Spinal cord (tissue), 10 donors: ENCODE measurements around the gene TREML4. TPM values are rescaled to one million over a fixed set of nuclear protein-coding genes. Genes with fewer than 3 reads are reported as not detected.

Source experiments
- DNase-seq, 6 donors: peaks; one replicate each; pipeline versions ENCODE4 v3.0.0 to v3.0.0-alpha.2; 2013 to 2015; ENCODE audit warnings: low spot score in 6 of 6, low read depth in 4 of 6
- H3K27ac ChIP-seq: one replicate; pipeline ENCODE4 v1.5.1; 2013; ENCODE audit warnings: low read depth, low read length, control low read depth
- H3K27me3 ChIP-seq: one replicate; pipeline ENCODE4 v1.6.1; 2013; ENCODE audit warnings: low read length; ENCODE audit not compliant: control insufficient read depth, insufficient read depth
- H3K36me3 ChIP-seq: one replicate; pipeline ENCODE4 v1.6.1; 2013; ENCODE audit warnings: low read length; ENCODE audit not compliant: control insufficient read depth, insufficient read depth
- H3K4me1 ChIP-seq: one replicate; pipeline ENCODE4 v1.6.1; 2013; ENCODE audit warnings: low read length; ENCODE audit not compliant: control insufficient read depth, insufficient read depth
- H3K4me3 ChIP-seq: one replicate; pipeline ENCODE4 v1.5.1; 2013; ENCODE audit warnings: low read depth, low read length, control low read depth
- H3K9me3 ChIP-seq: one replicate; pipeline ENCODE4 v1.6.1; 2013; ENCODE audit warnings: low read length; ENCODE audit not compliant: control insufficient read depth, insufficient read depth
- WGBS: methylation state at CpG from one replicate; pipeline ENCODE4 v1.1.5; 2013; ENCODE audit warnings: missing lambda C conversion rate; ENCODE audit not compliant: insufficient coverage; 5-methylcytosine and 5-hydroxymethylcytosine counted together
- polyA plus RNA-seq, 2 donors: library from polyadenylated mRNA; unstranded; fragments of 120-200 nt; gene quantifications; one replicate each; pipeline ENCODE4 v1.2.1, GENCODE V29; 2013; ENCODE audit not compliant: insufficient read length in 2 of 2
- total RNA-seq, 2 donors: library from RNA; depleted of rRNA in 1 of 2; stranded (reverse); fragments of 120-200 nt in 1 of 2; fragments of >200 nt in 1 of 2; gene quantifications; one replicate each; pipeline versions ENCODE4 v1.2.3 to v1.2.4, GENCODE V29; 2013 to 2014
- donor health status: healthy.

The TREML4 gene
- total and polyA plus RNA-seq, 4 donors: 0.10 TPM; not detected in 3

DNA sequence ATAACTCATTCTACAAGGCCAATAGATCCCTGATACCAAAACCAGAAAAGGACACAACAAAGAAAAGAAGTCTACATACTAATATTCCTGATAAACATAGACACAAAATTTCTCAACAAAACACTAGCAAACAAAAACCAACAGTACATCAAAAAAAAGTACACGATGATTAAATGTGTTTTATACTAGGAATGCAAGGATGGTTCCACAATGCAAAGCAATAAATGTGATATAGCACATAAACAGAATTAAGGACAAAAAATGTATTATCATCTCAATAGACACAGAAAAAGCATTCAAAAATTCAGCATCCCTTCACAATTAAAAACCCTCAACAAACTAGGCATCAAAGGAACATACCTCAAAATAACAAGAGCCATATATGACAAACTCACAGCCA lies 35.1 kb downstream of the TREML4 start:
- Histone ChIP-seq H3K27ac (no peak overlapping the region), H3K36me3 (no peaks in the 10 kb centered on the region), H3K4me3 (no peak overlapping the region), H3K27me3 (no peaks in the 10 kb centered on the region), H3K4me1 (no peaks in the 10 kb centered on the region), H3K9me3 (peaks cover 3% of the 10 kb centered on the region)
- no peak for DNase-seq
- no CpG with 5 or more reads among the region's 1 CpG for WGBS

DNA sequence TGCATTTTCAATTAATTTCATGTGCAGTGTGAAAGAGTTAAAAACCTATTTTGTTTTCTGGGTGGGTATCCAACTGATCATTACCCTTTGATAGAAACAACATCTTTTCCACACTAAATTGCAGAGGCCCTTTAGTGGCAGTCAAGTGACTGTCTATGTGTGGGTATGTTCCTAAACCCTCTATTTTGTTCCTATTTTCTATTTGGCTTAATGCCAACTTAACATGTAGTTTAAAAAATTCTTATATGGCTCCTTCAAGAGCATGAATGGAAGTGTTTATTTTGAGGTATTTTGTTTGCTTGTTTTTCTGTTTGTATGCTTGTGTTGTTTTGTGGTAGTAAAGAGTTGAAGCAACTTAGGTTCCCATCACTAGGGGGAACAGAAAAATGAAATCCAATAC lies 38.4 kb downstream of the TREML4 start:
- Histone ChIP-seq H3K4me3 (no peak overlapping the region), H3K27ac (no peak overlapping the region), H3K4me1 (no peaks in the 10 kb centered on the region), H3K36me3 (no peaks in the 10 kb centered on the region), H3K9me3 (peaks cover under 1% of the 10 kb centered on the region), H3K27me3 (no peaks in the 10 kb centered on the region)
- DNase-seq: no peak

DNA sequence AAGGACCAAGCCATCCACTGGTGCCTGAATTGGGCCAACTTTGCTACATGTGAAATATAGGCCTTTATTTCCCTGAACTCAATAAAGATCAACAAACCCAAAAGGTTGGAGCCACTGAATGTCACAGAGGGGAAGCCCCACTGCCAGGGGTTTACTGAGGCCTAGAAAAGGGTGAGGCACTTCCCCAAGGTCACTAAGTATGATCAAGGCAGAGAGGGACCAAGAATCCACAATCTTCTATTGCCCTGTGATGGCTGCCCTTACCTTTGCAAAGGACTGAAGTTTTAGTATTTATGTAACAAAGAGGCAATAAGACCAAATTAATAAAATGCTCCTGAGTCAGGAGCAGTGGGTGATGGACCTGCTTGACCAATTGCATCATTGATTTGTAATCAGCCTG lies 40.3 kb downstream of the TREML4 start:
- Histone ChIP-seq H3K4me3 (no peak overlapping the region), H3K27ac (no peak overlapping the region), H3K4me1 (no peaks in the 10 kb centered on the region), H3K36me3 (no peaks in the 10 kb centered on the region), H3K9me3 (no peaks in the 10 kb centered on the region), H3K27me3 (no peaks in the 10 kb centered on the region)
- no peak for DNase-seq

DNA sequence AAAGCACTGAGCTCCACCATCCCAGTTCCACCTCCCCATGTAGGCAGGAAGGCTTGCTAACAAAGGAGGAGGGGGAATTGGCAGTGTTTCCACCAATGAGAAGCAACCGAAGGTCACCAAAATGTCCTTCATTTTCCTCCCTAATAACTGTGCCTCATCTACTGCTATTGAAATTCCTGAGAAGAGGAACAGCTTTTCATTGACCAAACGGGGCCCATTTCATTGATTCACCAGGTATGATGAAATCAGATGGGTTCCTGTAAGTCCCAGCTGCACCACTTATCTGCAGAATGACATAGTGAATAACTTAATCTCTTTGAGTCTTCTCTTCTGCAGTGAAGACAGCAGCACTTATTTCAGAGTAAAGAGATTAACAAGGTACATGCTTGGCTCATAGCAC lies 41.0 kb downstream of the TREML4 start:
- Histone ChIP-seq H3K27me3 (no peaks in the 10 kb centered on the region), H3K36me3 (no peaks in the 10 kb centered on the region), H3K27ac (no peak overlapping the region), H3K4me3 (no peak overlapping the region), H3K4me1 (no peaks in the 10 kb centered on the region), H3K9me3 (no peaks in the 10 kb centered on the region)
- DNase-seq: no peak
- 80% methylated on average over 1 of the region's 2 CpGs for WGBS

DNA sequence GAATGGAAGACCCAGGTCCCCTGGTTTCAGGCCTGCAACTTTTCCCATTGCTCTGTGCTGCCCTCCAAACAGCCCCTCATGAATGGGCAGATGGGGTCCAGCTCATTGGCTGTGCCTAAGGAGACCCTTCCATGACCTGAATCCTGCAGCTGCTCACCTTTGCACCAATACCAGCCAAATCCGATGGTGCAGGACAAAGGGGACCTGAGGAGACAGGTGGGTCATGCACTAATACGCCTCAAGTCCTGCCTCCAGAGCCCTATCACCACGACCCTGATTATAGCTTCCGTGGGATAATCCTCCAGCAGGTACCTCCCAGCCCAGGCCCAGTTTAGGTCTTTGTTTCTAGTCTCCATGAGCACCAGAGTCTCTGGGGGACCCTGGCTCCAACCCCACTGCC lies 41.6 kb downstream of the TREML4 start:
- 94% methylated on average over 4 of the region's 4 CpGs for WGBS
- DNase-seq: no peak
- no peaks in the 10 kb centered on the region for H3K27me3 ChIP-seq
- no peaks in the 10 kb centered on the region for H3K36me3 ChIP-seq
- no peak overlapping the region for H3K4me3 ChIP-seq
- H3K9me3 ChIP-seq: no peaks in the 10 kb centered on the region
- H3K4me1 ChIP-seq: no peaks in the 10 kb centered on the region
- H3K27ac ChIP-seq: no peak overlapping the region

DNA sequence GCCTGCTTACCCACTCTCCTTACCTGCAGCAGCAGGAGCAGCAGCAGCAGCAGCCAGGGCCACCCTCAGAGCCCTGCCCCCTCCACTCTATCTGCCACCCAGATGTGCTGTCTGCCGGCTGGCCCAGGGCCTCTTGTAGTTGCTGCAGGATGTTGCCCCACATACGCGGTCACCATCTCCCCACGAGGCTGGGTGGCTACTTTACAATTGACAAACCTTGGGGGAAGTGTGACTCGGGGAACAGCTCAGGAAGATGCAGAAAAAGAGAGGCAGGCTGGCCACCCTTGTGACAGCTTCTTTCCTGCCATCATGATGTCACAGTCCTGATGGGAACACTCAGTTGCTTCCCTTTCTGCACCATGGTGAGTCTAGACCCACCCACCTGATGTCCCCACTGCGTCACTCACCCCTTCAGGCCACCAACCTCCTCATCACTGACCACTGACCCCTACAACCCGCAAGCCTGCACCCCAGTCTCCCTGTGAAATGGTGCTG lies 43.8 kb downstream of the TREML4 start:
- no peak overlapping the region for H3K4me3 ChIP-seq
- no peaks in the 10 kb centered on the region for H3K27me3 ChIP-seq
- no peaks in the 10 kb centered on the region for H3K36me3 ChIP-seq
- 71% methylated on average over 5 of the region's 7 CpGs for WGBS
- no peak for DNase-seq
- H3K4me1 ChIP-seq: no peaks in the 10 kb centered on the region
- no peaks in the 10 kb centered on the region for H3K9me3 ChIP-seq
- no peak overlapping the region for H3K27ac ChIP-seq

DNA sequence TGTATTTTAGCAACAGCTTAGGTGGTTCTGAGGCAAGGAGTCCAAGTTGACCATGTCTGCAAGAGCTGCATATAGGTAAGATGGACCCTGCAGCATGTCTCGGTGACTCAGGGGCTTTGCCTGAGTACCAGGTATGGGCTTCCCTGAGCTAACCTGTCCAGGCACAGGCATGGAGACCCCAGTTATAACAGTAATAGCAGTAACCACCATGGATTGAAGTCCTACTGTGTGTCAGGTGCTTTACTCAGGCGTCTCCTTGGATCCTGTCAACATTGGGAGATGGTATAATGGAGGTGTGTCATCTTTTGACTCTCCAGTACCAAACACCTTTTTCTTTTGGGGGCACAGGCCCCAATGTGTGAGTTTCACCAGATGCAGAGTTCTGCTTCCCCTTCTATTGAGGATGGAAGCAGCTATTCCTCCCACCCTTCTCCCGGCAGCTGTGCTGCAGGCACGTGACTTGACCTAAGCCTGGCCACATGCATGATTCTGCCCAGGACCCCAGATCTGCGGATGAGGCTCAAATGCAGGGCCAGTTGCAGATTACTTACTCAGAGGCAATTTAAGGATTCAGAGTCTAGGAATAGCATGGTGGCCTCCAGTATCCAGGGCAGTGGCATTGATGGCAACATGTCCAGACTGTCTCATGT lies 44.6 kb downstream of the TREML4 start:
- H3K36me3 ChIP-seq: no peaks in the 10 kb centered on the region
- 92% methylated on average over 4 of the region's 5 CpGs for WGBS
- H3K27ac ChIP-seq: no peak overlapping the region
- no peaks in the 10 kb centered on the region for H3K4me1 ChIP-seq
- no peaks in the 10 kb centered on the region for H3K9me3 ChIP-seq
- no peak for DNase-seq
- no peaks in the 10 kb centered on the region for H3K27me3 ChIP-seq
- H3K4me3 ChIP-seq: no peak overlapping the region

DNA sequence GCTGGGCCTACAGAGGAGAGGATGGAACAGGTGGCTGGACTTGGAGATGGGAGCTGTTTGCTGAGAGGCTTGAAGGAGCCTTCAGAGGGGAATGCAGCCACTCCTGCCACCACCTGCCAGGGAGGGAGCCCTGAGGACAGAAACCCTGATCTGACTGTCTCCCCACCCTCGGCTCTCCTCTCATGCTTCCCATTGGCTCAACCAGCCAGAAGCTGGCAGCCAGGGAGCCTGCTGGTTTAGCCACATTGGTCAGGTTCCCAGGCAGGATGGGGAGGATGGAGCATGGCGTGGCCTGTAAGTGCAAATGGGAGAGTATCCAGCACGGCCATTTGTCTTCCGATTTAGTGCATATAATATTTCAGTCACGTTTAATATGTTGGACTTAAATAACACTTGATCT lies 45.6 kb downstream of the TREML4 start:
- Histone ChIP-seq H3K4me1 (no peaks in the 10 kb centered on the region), H3K4me3 (no peak overlapping the region), H3K27ac (no peak overlapping the region), H3K9me3 (no peaks in the 10 kb centered on the region), H3K36me3 (no peaks in the 10 kb centered on the region), H3K27me3 (no peaks in the 10 kb centered on the region)
- DNase-seq: no peak
- WGBS: no CpG with 5 or more reads among the region's 5 CpGs

DNA sequence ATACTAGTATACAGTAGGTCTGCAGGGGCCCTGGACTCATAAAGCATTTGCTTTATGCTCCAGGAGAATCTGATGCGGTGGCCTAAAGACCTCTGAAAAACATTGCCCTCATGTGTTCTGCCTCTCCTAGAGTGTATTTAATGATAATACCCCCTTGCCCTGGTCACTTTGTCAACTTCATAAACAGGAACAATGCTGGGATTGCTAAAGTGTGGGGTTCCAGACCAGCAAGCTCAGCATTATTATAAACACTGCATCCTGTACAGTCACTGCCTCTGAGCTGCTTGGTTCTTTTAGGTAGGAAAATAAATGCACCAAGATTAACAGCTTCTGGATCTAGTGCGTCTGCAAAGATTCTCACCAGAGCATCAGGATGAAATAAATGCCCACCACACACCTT lies 46.1 kb downstream of the TREML4 start:
- no peaks in the 10 kb centered on the region for H3K4me1 ChIP-seq
- H3K9me3 ChIP-seq: no peaks in the 10 kb centered on the region
- no peak overlapping the region for H3K4me3 ChIP-seq
- peak in 1 of 6 donors; percentile 9 for DNase-seq
- no peaks in the 10 kb centered on the region for H3K36me3 ChIP-seq
- H3K27me3 ChIP-seq: no peaks in the 10 kb centered on the region
- no CpG with 5 or more reads among the region's 2 CpGs for WGBS
- H3K27ac ChIP-seq: no peak overlapping the region

DNA sequence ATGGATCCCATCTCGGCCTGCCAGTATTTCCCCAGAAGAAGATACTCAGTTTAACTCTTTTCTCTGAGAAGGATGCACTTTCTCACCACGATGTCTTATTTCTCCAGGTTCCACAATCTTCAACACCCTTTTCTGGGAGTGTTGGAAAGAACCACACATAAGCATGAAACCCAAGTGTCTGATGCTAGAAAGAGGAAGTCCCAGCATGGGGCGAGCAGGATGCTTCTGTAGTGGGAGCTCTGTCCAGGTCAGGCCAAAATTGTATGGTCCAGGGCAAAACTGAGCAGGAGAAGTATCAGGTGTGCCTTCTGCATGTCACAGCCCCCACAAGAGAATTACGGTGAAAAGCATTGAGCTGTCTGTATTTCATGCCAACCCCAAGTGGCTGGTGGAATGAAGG lies 47.3 kb downstream of the TREML4 start:
- DNase-seq: no peak

More for the DNA sequence above, 47.3 kb downstream of the TREML4 start:
- 84% methylated on average over 2 of the region's 4 CpGs for WGBS
- no peaks in the 10 kb centered on the region for H3K9me3 ChIP-seq
- no peaks in the 10 kb centered on the region for H3K27me3 ChIP-seq
- H3K27ac ChIP-seq: no peak overlapping the region
- no peaks in the 10 kb centered on the region for H3K4me1 ChIP-seq
- no peak overlapping the region for H3K4me3 ChIP-seq
- no peaks in the 10 kb centered on the region for H3K36me3 ChIP-seq
